Measurements from ENCODE around the gene TMEM144.

GRCh38 chr4:158213466-158213865, 3.2 kb downstream of the TMEM144 start:
- no peak for TF ChIP-seq CTCF (conservative IDR thresholded peaks at IDR 0.05)
- TF ChIP-seq ZFX (IDR thresholded peaks at IDR 0.05), result no peak
